Measurements from ENCODE around the gene TMEM132E.

TMEM132E gene

GRCh38 chr17:34672176-34672785, 92.9 kb downstream of the TMEM132E start:
- no peak overlapping the region for H3K4me3 ChIP-seq (ENCODE audit: low read length)
- H3K27me3 ChIP-seq (ENCODE audit: control insufficient read depth, insufficient read depth, low read length): no peaks in the 10 kb centered on the region
- no peak overlapping the region for H3K27ac ChIP-seq (ENCODE audit: low read length)
- no peak overlapping the region for H3K9ac ChIP-seq (ENCODE audit: low read length)
- no peaks in the 10 kb centered on the region for H3K9me3 ChIP-seq (ENCODE audit: control insufficient read depth, low read depth, low read length)
- peaks cover 3% of the 10 kb centered on the region for H3K4me1 ChIP-seq (ENCODE audit: control insufficient read depth, low read depth, low read length)
- H3K36me3 ChIP-seq (ENCODE audit: control insufficient read depth, low read depth, low read length): no peaks in the 10 kb centered on the region

- Histone ChIP-seq H3K27ac (ENCODE audit: low read length) (no peak overlapping the region), H3K36me3 (ENCODE audit: control insufficient read depth, low read depth, low read length) (no peaks in the 10 kb centered on the region), H3K4me3 (ENCODE audit: low read length) (no peak overlapping the region), H3K9ac (ENCODE audit: low read length) (no peak overlapping the region), H3K27me3 (ENCODE audit: control insufficient read depth, insufficient read depth, low read length) (no peaks in the 10 kb centered on the region), H3K4me1 (ENCODE audit: control insufficient read depth, low read depth, low read length) (peaks cover 3% of the 10 kb centered on the region), H3K9me3 (ENCODE audit: control insufficient read depth, low read depth, low read length) (no peaks in the 10 kb centered on the region)
These were observed 94.1 kb downstream of the TMEM132E start for GRCh38 chr17:34673516-34673915.

- H3K36me3 ChIP-seq (ENCODE audit: control insufficient read depth, low read depth, low read length): no peaks in the 10 kb centered on the region
- peaks cover 3% of the 10 kb centered on the region for H3K4me1 ChIP-seq (ENCODE audit: control insufficient read depth, low read depth, low read length)
- no peaks in the 10 kb centered on the region for H3K27me3 ChIP-seq (ENCODE audit: control insufficient read depth, insufficient read depth, low read length)
- no peak overlapping the region for H3K9ac ChIP-seq (ENCODE audit: low read length)
- no peak overlapping the region for H3K27ac ChIP-seq (ENCODE audit: low read length)
- no peak overlapping the region for H3K4me3 ChIP-seq (ENCODE audit: low read length)
- H3K9me3 ChIP-seq (ENCODE audit: control insufficient read depth, low read depth, low read length): no peaks in the 10 kb centered on the region
These were observed 94.9 kb downstream of the TMEM132E start for GRCh38 chr17:34673995-34674890.

- Histone ChIP-seq H3K27ac (ENCODE audit: low read length) (no peak overlapping the region), H3K36me3 (ENCODE audit: control insufficient read depth, low read depth, low read length) (no peaks in the 10 kb centered on the region), H3K4me1 (ENCODE audit: control insufficient read depth, low read depth, low read length) (peaks cover 3% of the 10 kb centered on the region), H3K9ac (ENCODE audit: low read length) (no peak overlapping the region), H3K9me3 (ENCODE audit: control insufficient read depth, low read depth, low read length) (no peaks in the 10 kb centered on the region), H3K4me3 (ENCODE audit: low read length) (no peak overlapping the region), H3K27me3 (ENCODE audit: control insufficient read depth, insufficient read depth, low read length) (no peaks in the 10 kb centered on the region)
These were observed 95.8 kb downstream of the TMEM132E start for GRCh38 chr17:34675143-34675542.

- no peak overlapping the region for H3K4me3 ChIP-seq (ENCODE audit: low read length)
- H3K36me3 ChIP-seq (ENCODE audit: control insufficient read depth, low read depth, low read length): no peaks in the 10 kb centered on the region
- H3K4me1 ChIP-seq (ENCODE audit: control insufficient read depth, low read depth, low read length): peaks cover 3% of the 10 kb centered on the region
- H3K27me3 ChIP-seq (ENCODE audit: control insufficient read depth, insufficient read depth, low read length): no peaks in the 10 kb centered on the region
- H3K9me3 ChIP-seq (ENCODE audit: control insufficient read depth, low read depth, low read length): no peaks in the 10 kb centered on the region
- H3K9ac ChIP-seq (ENCODE audit: low read length): no peak overlapping the region
- no peak overlapping the region for H3K27ac ChIP-seq (ENCODE audit: low read length)
These were observed 96.2 kb downstream of the TMEM132E start for GRCh38 chr17:34675605-34676004.

- no peaks in the 10 kb centered on the region for H3K9me3 ChIP-seq (ENCODE audit: control insufficient read depth, low read depth, low read length)
- no peaks in the 10 kb centered on the region for H3K4me1 ChIP-seq (ENCODE audit: control insufficient read depth, low read depth, low read length)
- no peaks in the 10 kb centered on the region for H3K36me3 ChIP-seq (ENCODE audit: control insufficient read depth, low read depth, low read length)
- H3K4me3 ChIP-seq (ENCODE audit: low read length): no peak overlapping the region
- H3K27me3 ChIP-seq (ENCODE audit: control insufficient read depth, insufficient read depth, low read length): no peaks in the 10 kb centered on the region
- H3K27ac ChIP-seq (ENCODE audit: low read length): no peak overlapping the region
- no peak overlapping the region for H3K9ac ChIP-seq (ENCODE audit: low read length)
These were observed 100.8 kb downstream of the TMEM132E start for GRCh38 chr17:34680151-34680550.

- Histone ChIP-seq H3K4me1 (ENCODE audit: control insufficient read depth, low read depth, low read length) (no peaks in the 10 kb centered on the region), H3K9ac (ENCODE audit: low read length) (no peak overlapping the region), H3K27ac (ENCODE audit: low read length) (no peak overlapping the region), H3K36me3 (ENCODE audit: control insufficient read depth, low read depth, low read length) (no peaks in the 10 kb centered on the region), H3K4me3 (ENCODE audit: low read length) (no peak overlapping the region), H3K27me3 (ENCODE audit: control insufficient read depth, insufficient read depth, low read length) (no peaks in the 10 kb centered on the region), H3K9me3 (ENCODE audit: control insufficient read depth, low read depth, low read length) (no peaks in the 10 kb centered on the region)
These were observed 102.9 kb downstream of the TMEM132E start for GRCh38 chr17:34682305-34682704.

GRCh38 chr17:34683390-34683789, 104.0 kb downstream of the TMEM132E start:
- Histone ChIP-seq H3K27me3 (ENCODE audit: control insufficient read depth, insufficient read depth, low read length) (no peaks in the 10 kb centered on the region), H3K36me3 (ENCODE audit: control insufficient read depth, low read depth, low read length) (no peaks in the 10 kb centered on the region)

More at GRCh38 chr17:34683390-34683789, 104.0 kb downstream of the TMEM132E start:
- no peak overlapping the region for H3K4me3 ChIP-seq (ENCODE audit: low read length)
- H3K4me1 ChIP-seq (ENCODE audit: control insufficient read depth, low read depth, low read length): no peaks in the 10 kb centered on the region
- H3K9me3 ChIP-seq (ENCODE audit: control insufficient read depth, low read depth, low read length): no peaks in the 10 kb centered on the region
- H3K27ac ChIP-seq (ENCODE audit: low read length): no peak overlapping the region
- no peak overlapping the region for H3K9ac ChIP-seq (ENCODE audit: low read length)

Data from iPS-18a (cell line).